Esophagus muscularis mucosa (tissue), 3 donors: Measurements from ENCODE around the gene RNF25.

Experiments
- CTCF ChIP-seq, 3 experiments: fragments of 200-600 bp in 2 of 3; fragments of 450-650 bp in 1 of 3; sonication (generic) in 2 of 3; IDR thresholded peaks; one replicate each; pipeline ENCODE4 v1.5.1; 2017 to 2019; ENCODE audit warnings: antibody characterized with exemption in 3 of 3, mild to moderate bottlenecking in 2 of 3, moderate library complexity in 1 of 3
- POLR2A ChIP-seq: fragments of 450-650 bp; IDR thresholded peaks from one replicate; pipeline ENCODE4 v1.6.1; 2017; ENCODE audit warnings: antibody characterized with exemption, moderate library complexity, mild to moderate bottlenecking, low read depth
- POLR2AphosphoS5 ChIP-seq, 2 donors: sonication (generic); formaldehyde crosslinking; IDR thresholded peaks; one replicate each; pipeline ENCODE4 v1.6.1; 2017; ENCODE audit warnings: antibody characterized with exemption in 2 of 2

GRCh38 chr2:218717262-218717661, 45.5 kb upstream of the RNF25 start:
- no peak for TF ChIP-seq POLR2A
- no peak for TF ChIP-seq CTCF (IDR thresholded peaks at IDR 0.05)
- TF ChIP-seq POLR2AphosphoS5 (IDR thresholded peaks at IDR 0.05): no peak
